HepG2 (cell line): ENCODE results near the gene PRKAR1B. TPM values are rescaled to one million over a fixed set of nuclear protein-coding genes. Genes with fewer than 3 reads are reported as not detected.

Source experiments
- ATAC-seq: fragments of 200-7000 bp; cut with Tn5 transposase; 3 replicates; pipeline ENCODE4 v1.9.1; 2020; ENCODE audit warnings: mild to moderate bottlenecking, moderate library complexity
- BruUV-seq: library from RNA; stranded (reverse); fragments of 400-500 nt; replicated peaks from 2 replicates; lab custom pipeline; 2021; lab: Mats Ljungman, UMichigan
- CTCF ChIA-PET: fragments of 300-600 bp; formaldehyde crosslinking; extraction: SDS; loops from one replicate; lab custom pipeline; 2021; ENCODE audit warnings: low total read pairs, inconsistent platforms, low intra/inter-chr PET ratio; lab: Yijun Ruan, JAX
- POLR2A ChIA-PET: fragments of 350-600 bp; sonication (Branson Sonifier 250); formaldehyde crosslinking; loops from one replicate; lab custom pipeline; 2020; ENCODE audit warnings: antibody characterized with exemption, inconsistent platforms; lab: Yijun Ruan, JAX
- DNase-seq: peaks from one replicate; pipeline ENCODE4 v3.0.0-alpha.2; 2015; ENCODE audit warnings: low spot score
- FAIRE-seq: peaks from 3 replicates; lab custom pipeline; 2011; peaks lifted over from hg19 to GRCh38; lab: Jason Lieb, UNC
- H2AFZ ChIP-seq: one replicate; pipeline ENCODE4 v1.6.1; 2011; ENCODE audit warnings: low read length, inconsistent platforms
- H3K27ac ChIP-seq: fragments of 300-600 bp; 3 replicates; pipeline ENCODE4 v1.8.0; 2011; ENCODE audit warnings: mixed run types, mild to moderate bottlenecking, mixed read lengths, low read length, inconsistent platforms; ENCODE audit not compliant: insufficient read depth; ENCODE audit errors: extremely low read length
- H3K27me3 ChIP-seq, 2 experiments: fragments of 200-600 bp in 1 of 2; 2 replicates in 1 of 2; 3 replicates in 1 of 2; pipeline versions ENCODE4 v1.6.0 to v1.8.0; 2011; ENCODE audit warnings: low read length in 2 of 2, mild to moderate bottlenecking in 2 of 2, moderate library complexity in 2 of 2, inconsistent platforms in 1 of 2; ENCODE audit not compliant: insufficient read depth in 2 of 2, control insufficient read depth in 1 of 2
- H3K36me3 ChIP-seq, 2 experiments: fragments of 200-600 bp in 1 of 2; replicated peaks in 1 of 2; 2 replicates in 1 of 2; 3 replicates in 1 of 2; pipeline versions ENCODE4 v1.5.1 to v1.8.0; 2011; ENCODE audit warnings: low read length in 2 of 2, inconsistent platforms in 1 of 2; ENCODE audit not compliant: insufficient read depth in 2 of 2, control insufficient read depth in 1 of 2
- H3K4me1 ChIP-seq: 2 replicates; pipeline ENCODE4 v1.5.1; 2012; ENCODE audit warnings: low read length, inconsistent platforms; ENCODE audit not compliant: insufficient read depth
- H3K4me2 ChIP-seq: 2 replicates; pipeline ENCODE4 v1.6.0; 2011; ENCODE audit warnings: low read depth, low read length, inconsistent platforms
- H3K4me3 ChIP-seq, 3 experiments: fragments of 200-600 bp in 1 of 3; sonication (generic), shearing (Covaris generic) in 1 of 3; replicated peaks in 1 of 3; 2 replicates each; pipeline ENCODE4 v1.5.1; 2011 to 2016; ENCODE audit warnings: low read length in 3 of 3, inconsistent platforms in 2 of 3, low read depth in 2 of 3, mild to moderate bottlenecking in 2 of 3, control low read depth in 1 of 3, mixed read lengths in 1 of 3; ENCODE audit not compliant: insufficient read depth in 1 of 3
- H3K79me2 ChIP-seq: one replicate; pipeline ENCODE4 v1.6.1; 2011; ENCODE audit warnings: low read length, inconsistent platforms; ENCODE audit not compliant: insufficient read depth
- H3K9ac ChIP-seq: 2 replicates; pipeline ENCODE4 v1.6.0; 2011; ENCODE audit warnings: mild to moderate bottlenecking, low read depth, low read length, inconsistent platforms; ENCODE audit not compliant: insufficient read depth
- H3K9me3 ChIP-seq: 2 replicates; pipeline ENCODE4 v1.5.1; 2012; ENCODE audit warnings: mild to moderate bottlenecking, low read length
- H4K20me1 ChIP-seq: 2 replicates; pipeline ENCODE4 v1.6.0; 2011; ENCODE audit warnings: inconsistent platforms, mild to moderate bottlenecking, low read length, moderate library complexity; ENCODE audit not compliant: insufficient read depth
- ARHGAP35 ChIP-seq: sonication (generic); formaldehyde crosslinking; IDR thresholded peaks from 2 replicates; pipeline ENCODE4 v1.9.0; 2022; ENCODE audit warnings: mild to moderate bottlenecking, inconsistent platforms, moderate library complexity, missing genetic modification reagents, borderline replicate concordance
- BCL6 ChIP-seq: IDR thresholded peaks from 2 replicates; pipeline ENCODE4 v1.6.1; 2016; ENCODE audit warnings: missing genetic modification reagents, missing compliant biosample characterization
- FOSL1 ChIP-seq: sonication (generic); formaldehyde crosslinking; IDR thresholded peaks from 2 replicates; pipeline ENCODE4 v1.9.0; 2021; ENCODE audit warnings: missing genetic modification reagents, borderline replicate concordance
- IRF1 ChIP-seq: sonication (generic); formaldehyde crosslinking; IDR thresholded peaks from 2 replicates; pipeline ENCODE4 v1.4.0; 2020; ENCODE audit warnings: low read depth, mild to moderate bottlenecking, missing genetic modification reagents
- JUNB ChIP-seq: sonication (generic); formaldehyde crosslinking; IDR thresholded peaks from 2 replicates; pipeline ENCODE4 v1.8.0; 2022; ENCODE audit warnings: missing genetic modification reagents, mild to moderate bottlenecking, borderline replicate concordance
- PHF8 ChIP-seq: sonication (generic); formaldehyde crosslinking; IDR thresholded peaks from 2 replicates; pipeline ENCODE4 v1.5.0; 2020; ENCODE audit warnings: missing genetic modification reagents
- RBFOX2 ChIP-seq: fragments of 200-400 bp; formaldehyde crosslinking; IDR thresholded peaks from 2 replicates; pipeline ENCODE4 v1.6.1; 2017; ENCODE audit warnings: low read depth, mild to moderate bottlenecking, low read length
- SP1 ChIP-seq, 2 experiments: fragments of 450-650 bp in 1 of 2; sonication (generic) in 1 of 2; formaldehyde crosslinking in 1 of 2; IDR thresholded peaks; 2 replicates each; pipeline versions ENCODE4 v1.4.0 to v1.6.1; 2016 to 2020; ENCODE audit warnings: missing genetic modification reagents in 1 of 2
- THAP7 ChIP-seq: sonication (generic); formaldehyde crosslinking; IDR thresholded peaks from 2 replicates; pipeline ENCODE4 v1.8.1; 2023; ENCODE audit warnings: mild to moderate bottlenecking, missing genetic modification reagents
- TMF1 ChIP-seq: sonication (generic); formaldehyde crosslinking; IDR thresholded peaks from 2 replicates; pipeline ENCODE4 v1.8.1; 2022; ENCODE audit warnings: low read depth, missing genetic modification reagents
- TRAFD1 ChIP-seq: sonication (generic); formaldehyde crosslinking; IDR thresholded peaks from 2 replicates; pipeline ENCODE4 v1.5.1; 2020; ENCODE audit warnings: missing genetic modification reagents, mild to moderate bottlenecking, borderline replicate concordance
- ZNF704 ChIP-seq: sonication (generic); formaldehyde crosslinking; IDR thresholded peaks from 2 replicates; pipeline ENCODE4 v1.8.1; 2023; ENCODE audit warnings: mild to moderate bottlenecking, inconsistent platforms, moderate library complexity, missing genetic modification reagents, borderline replicate concordance
- ZNF800 ChIP-seq: sonication (generic); formaldehyde crosslinking; IDR thresholded peaks from 2 replicates; pipeline ENCODE4 v1.4.0; 2020; ENCODE audit warnings: missing genetic modification reagents
- ZNF839 ChIP-seq: sonication (generic); formaldehyde crosslinking; IDR thresholded peaks from 2 replicates; pipeline ENCODE4 v1.4.0; 2020; ENCODE audit warnings: missing genetic modification reagents, mild to moderate bottlenecking, borderline replicate concordance
- WGBS: methylation state at CpG from one replicate; pipeline ENCODE4 v1.1.6; 2017; ENCODE audit warnings: low lambda C conversion rate; 5-methylcytosine and 5-hydroxymethylcytosine counted together
- in situ Hi-C: cut with HindIII; loops from 2 replicates; pipeline ENCODE4 v1.10.0; 2017; ENCODE audit warnings: low pct_unique_long_range_greater_than_20kb; ENCODE audit not compliant: extremely low pct_ligation_motif_present
- intact Hi-C: fragments of 100-400 bp; cut with micrococcal nuclease; formaldehyde crosslinking; loops from one replicate; pipeline ENCODE4 v1.10.0; 2022; ENCODE audit not compliant: unreplicated experiment
- polyA plus RNA-seq, 8 experiments: library from polyadenylated mRNA; depleted of rRNA in 3 of 8; stranded (reverse) in 7 of 8; unstranded in 1 of 8; fragments of >200 nt; fragmentation: Illumina TruSeq in 4 of 8; extraction: Trizol in 4 of 8; gene quantifications; 2 replicates each; pipeline versions ENCODE4 v1.2.1 to v1.2.3, GENCODE V29; 2011 to 2016; ENCODE audit warnings: low read depth in 4 of 8, missing spikeins in 1 of 8, mixed read lengths in 1 of 8; ENCODE audit not compliant: insufficient read depth in 1 of 8
- total RNA-seq, 5 experiments: library from RNA; depleted of rRNA; stranded (reverse); fragments of >200 nt; fragmentation: Illumina TruSeq; extraction: Trizol; gene quantifications; 2 replicates each; pipeline ENCODE4 v1.2.3, GENCODE V29; 2016; ENCODE audit warnings: low read depth in 1 of 5

The PRKAR1B gene
- total and polyA plus RNA-seq, 2 of the 13 experiments (the other 11 are each of a cell fraction or from before 2014, with no cell fraction given) = 7.9 to 28.2 TPM

- no peak for TF ChIP-seq TRAFD1 (CRISPR knock-in tag)
These were observed 118.1 kb downstream of the PRKAR1B start (continued) for GRCh38 chr7:608954-609353.

GRCh38 chr7:608361-608760 lies 118.7 kb downstream of the PRKAR1B start:
- Histone ChIP-seq H4K20me1 (no peaks in the 10 kb centered on the region), H2AFZ (no peak overlapping the region), H3K4me1 (peaks cover 30% of the 10 kb centered on the region), H3K4me2 (no peak overlapping the region), H3K79me2 (no peaks in the 10 kb centered on the region), H3K9me3 (no peaks in the 10 kb centered on the region), H3K27ac (no peak overlapping the region), H3K27me3 (no peaks in the 10 kb centered on the region), H3K36me3 (peaks cover 0 to 5% of the 10 kb centered on the region in 2 experiments; a peak in 2 of 5 replicates), H3K4me3 (no peak overlapping the region), H3K9ac (no peak overlapping the region)
- WGBS = 69% methylated on average over 1 of the region's 2 CpGs
- ChIA-PET CTCF (no interaction called here), POLR2A (no interaction called here)
- no TSS peak for BruUV-seq
- no peak for DNase-seq
- in situ Hi-C loops (no loop called here), intact Hi-C loops (no loop called here)
- no peak for FAIRE-seq
- no peak for ATAC-seq
- no peak for TF ChIP-seq ZNF800 (CRISPR knock-in tag)
- TF ChIP-seq THAP7 = no peak
- no peak for TF ChIP-seq IRF1 (CRISPR knock-in tag)
- no peak for TF ChIP-seq SP1 (IDR thresholded peaks at IDR 0.05)
- TF ChIP-seq SP1 (CRISPR knock-in tag; IDR thresholded peaks at IDR 0.05) = no peak
- TF ChIP-seq RBFOX2 = no peak
- TF ChIP-seq JUNB (CRISPR knock-in tag) = no peak
- TF ChIP-seq ARHGAP35 (CRISPR knock-in tag) = no peak
- no peak for TF ChIP-seq FOSL1 (CRISPR knock-in tag)
- TF ChIP-seq TMF1 (CRISPR knock-in tag) = no peak
- TF ChIP-seq ZNF839 (CRISPR knock-in tag) = no peak
- no peak for TF ChIP-seq ZNF704 (CRISPR knock-in tag)
- no peak for TF ChIP-seq BCL6 (CRISPR knock-in tag)
- no peak for TF ChIP-seq PHF8
